GM21619 (cell line): Measurements from ENCODE around the gene EIF3I.
A peak's percentile ranks its signal among the peaks of the same experiment; 100 is the strongest.

Experiments
- ATAC-seq: cut with Tn5 transposase; IDR thresholded peaks from one replicate; pipeline ENCODE4 v1.9.1; 2021; ENCODE audit not compliant: unreplicated experiment

Gene EIF3I

DNA sequence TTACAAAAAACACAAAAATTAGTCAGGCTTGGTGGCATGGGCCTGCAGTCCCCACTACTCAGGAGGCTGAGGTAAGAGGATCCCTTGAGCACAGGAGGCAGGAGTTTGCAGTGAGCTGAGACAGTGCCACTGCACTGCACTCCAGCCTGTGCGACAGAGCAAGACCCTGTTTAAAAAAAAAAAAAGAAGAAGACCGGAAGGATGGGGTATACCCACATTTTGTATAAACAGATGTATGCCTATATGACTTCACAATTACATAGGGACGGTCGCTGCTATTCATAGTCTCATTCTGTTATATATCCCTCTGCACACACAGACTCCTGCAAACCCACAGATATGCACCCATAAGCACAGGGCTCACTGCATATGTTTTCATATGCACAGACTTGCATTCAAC is 41.5 kb downstream of the EIF3I start:
- ATAC-seq: peak; percentile 50

DNA sequence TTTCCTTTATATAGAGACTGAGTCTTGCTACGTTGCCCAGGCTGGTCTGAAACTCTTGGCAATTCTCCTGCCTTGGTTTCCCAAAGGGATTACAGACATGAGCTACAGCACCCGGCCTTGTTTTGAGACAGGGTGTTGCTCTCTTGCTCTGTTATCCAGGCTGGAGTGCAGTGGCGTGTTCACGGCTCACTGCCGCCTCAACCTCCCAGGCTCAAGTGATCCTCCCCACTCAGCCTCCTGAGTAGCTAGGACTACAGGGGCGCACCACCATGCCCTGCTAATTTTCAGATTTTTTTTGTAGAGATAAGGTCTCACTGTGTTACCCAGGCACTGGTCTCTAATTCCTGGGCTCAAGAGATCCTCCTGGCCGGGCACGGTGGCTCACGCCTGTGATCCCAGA is 43.6 kb downstream of the EIF3I start:
- ATAC-seq: no peak

DNA sequence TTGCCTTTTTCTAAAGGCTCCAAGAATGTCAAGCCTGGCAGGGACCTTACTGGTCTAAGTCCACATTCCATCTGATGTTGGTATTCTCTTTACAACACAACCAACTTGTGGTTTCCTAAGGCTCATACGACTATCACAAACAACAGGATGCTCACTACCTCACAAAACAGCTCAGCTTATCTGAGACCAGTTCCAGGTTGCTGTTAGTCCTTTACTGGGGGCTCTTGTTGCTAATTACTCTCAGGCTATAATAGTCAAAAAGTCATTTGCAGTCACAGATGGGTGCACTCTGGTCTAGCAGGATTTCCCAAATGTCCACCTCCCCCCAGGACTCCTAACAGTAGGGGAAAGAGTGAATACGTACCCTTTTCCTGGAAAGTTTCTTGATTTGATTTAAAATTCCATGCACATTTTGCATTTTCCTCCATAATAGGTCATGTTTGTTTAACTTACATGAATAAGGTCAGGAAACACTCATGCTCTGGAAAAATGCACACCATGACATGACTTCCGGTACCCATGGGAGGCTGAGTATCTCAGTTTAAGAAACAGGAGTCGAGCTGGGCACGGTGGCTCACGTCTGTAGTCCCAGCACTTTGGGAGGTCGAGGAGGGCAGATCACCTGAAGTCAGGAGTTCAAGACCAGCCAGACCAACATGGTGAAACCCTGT is 44.8 kb downstream of the EIF3I start:
- no peak for ATAC-seq

DNA sequence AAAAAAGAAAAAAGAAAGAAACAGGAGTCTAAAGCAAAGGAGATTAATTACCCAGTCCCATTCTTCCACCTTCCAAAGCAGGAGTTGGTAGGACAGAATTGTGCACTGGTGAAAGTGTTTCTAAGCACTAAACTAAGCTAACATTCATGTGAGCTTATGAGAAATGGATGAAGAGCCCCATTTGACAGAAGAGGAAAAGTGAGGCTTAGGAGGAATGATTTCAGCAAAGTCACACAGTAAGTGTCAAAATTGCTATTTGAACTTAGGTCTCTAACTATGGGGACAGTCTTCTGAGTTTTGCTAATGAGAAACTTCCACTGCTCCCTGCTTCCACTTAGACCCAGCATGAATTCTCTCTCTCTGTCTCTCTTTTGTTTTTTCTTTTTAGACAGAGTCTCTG is 47.5 kb downstream of the EIF3I start:
- no peak for ATAC-seq

DNA sequence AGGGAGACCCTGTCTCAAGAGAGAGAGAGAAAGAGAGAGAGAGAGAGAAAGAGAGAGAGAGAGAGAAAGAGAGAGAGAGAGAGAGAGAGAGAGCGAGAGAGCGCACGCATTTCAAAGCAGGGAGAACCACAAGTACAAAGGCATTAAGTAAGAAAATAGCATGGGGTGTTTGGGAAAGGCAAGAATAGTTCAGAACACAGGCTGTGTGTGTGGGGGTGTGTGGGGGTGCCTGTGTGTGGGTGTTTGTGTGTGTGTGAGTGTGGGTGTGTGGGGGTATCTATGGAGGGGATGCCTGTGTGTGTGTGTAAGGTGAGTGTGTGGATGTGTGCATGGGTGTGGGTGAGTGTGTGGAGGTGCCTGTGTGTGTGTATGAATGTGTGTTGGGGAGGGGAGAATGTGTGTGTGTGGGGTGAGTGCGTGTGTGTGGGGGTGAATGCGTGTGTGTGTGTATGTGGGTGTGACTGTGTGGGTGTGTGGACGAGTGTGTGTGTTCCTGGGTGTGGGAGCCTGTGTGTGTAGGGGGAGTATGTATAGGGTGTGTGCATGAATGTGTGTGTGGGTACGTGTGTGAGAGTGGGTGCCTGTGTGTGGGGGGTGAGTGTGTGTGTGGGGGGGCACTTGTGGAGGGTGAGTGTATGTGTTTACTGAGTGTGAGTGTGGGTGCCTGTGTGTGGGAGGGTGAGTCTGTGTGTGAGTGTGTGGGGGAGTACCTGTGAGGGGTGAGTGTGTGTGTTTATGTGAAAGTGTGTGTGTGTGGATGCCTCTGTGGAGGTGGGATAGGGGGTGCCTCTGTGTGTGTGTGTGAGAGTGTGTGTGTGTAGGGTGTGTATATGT is 50.6 kb downstream of the EIF3I start:
- no peak for ATAC-seq

DNA sequence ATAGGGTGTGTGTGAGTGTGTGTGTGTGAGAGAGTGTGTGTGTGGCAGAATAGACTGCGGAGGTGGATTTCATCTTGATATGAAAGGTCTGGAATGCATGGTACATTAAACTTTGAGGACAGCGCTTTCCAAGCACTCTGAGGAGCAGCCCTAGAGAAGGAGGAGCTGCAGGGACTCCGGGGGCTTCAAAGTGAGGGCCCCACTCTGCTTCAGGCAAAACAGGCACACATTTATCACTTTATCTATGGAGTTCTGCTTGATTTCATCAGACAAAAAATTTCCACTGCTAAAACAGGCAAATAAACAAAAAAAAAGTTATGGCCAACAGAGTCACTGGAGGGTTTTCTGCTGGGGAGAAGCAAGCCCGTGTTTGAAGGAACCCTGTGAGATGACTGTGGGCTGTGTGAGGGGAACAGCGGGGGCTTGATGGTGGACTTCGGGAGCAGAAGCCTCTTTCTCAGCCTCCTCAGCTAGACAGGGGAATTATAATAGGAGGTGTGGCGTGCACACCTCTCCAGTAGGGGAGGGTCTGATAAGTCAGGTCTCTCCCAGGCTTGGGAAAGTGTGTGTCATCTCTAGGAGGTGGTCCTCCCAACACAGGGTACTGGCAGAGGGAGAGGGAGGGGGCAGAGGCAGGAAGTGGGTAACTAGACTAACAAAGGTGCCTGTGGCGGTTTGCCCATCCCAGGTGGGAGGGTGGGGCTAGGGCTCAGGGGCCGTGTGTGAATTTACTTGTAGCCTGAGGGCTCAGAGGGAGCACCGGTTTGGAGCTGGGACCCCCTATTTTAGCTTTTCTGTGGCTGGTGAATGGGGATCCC is 51.4 kb downstream of the EIF3I start:
- ATAC-seq: no peak

DNA sequence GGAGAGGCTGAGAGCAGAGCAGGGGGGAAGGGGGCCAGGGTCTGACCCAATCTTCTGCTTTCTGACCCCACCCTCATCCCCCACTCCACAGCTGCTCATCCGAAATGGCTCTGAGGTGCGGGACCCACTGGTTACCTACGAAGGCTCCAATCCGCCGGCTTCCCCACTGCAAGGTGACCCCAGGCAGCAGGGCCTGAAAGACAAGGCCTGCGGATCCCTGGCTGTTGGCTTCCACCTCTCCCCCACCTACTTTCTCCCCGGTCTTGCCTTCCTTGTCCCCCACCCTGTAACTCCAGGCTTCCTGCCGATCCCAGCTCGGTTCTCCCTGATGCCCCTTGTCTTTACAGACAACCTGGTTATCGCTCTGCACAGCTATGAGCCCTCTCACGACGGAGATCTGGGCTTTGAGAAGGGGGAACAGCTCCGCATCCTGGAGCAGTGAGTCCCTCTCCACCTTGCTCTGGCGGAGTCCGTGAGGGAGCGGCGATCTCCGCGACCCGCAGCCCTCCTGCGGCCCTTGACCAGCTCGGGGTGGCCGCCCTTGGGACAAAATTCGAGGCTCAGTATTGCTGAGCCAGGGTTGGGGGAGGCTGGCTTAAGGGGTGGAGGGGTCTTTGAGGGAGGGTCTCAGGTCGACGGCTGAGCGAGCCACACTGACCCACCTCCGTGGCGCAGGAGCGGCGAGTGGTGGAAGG is 52.6 kb downstream of the EIF3I start:
- no peak for ATAC-seq

DNA sequence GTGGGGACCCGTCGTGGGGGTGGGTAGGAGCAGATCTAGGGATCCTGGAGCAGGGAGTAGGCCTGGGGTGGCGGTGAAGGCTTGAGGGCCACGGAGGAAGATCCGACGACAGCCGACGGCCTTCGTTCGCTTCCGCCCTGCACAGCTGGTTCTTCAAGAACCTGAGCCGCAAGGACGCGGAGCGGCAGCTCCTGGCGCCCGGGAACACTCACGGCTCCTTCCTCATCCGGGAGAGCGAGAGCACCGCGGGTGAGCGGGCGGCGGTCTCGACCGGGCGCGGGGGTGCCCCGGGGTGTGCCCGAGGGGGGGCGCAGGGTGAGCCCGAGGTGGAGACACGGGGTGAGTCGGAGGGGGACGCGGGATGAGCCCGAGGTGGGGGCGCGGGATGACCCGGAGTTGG is 53.2 kb downstream of the EIF3I start:
- no peak for ATAC-seq

DNA sequence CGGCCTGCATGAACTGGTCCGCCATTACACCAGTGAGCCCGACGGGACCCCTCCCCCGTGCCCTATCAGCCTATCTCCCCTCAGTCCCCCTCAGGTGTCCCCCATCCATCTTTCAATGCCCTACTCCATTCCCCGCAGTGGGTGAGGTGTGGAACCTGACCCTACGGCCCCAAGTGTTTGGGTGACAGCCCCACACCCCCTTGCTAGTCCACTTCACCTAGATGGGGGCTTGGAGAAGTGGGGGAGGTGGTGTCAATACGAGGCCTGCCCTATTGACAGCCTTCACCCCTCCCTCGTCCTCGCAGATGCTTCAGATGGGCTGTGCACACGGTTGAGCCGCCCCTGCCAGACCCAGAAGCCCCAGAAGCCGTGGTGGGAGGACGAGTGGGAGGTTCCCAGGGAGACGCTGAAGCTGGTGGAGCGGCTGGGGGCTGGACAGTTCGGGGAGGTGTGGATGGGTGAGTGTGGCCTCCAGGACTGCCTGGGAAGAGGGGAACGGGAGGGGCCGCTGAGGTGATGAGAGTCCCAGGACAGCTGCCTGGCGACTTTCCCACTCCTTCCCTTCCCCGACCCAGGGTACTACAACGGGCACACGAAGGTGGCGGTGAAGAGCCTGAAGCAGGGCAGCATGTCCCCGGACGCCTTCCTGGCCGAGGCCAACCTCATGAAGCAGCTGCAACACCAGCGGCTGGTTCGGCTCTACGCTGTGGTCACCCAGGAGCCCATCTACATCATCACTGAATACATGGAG is 54.0 kb downstream of the EIF3I start:
- ATAC-seq: no peak
